ENCODE measurements around the gene MYO7B. TPM values are rescaled to one million over a fixed set of nuclear protein-coding genes. Genes with fewer than 3 reads are reported as not detected.

MYO7B gene
- total and polyA plus RNA-seq, 2 experiments from 2014 or later, result 0.06 to 0.12 TPM

DNA sequence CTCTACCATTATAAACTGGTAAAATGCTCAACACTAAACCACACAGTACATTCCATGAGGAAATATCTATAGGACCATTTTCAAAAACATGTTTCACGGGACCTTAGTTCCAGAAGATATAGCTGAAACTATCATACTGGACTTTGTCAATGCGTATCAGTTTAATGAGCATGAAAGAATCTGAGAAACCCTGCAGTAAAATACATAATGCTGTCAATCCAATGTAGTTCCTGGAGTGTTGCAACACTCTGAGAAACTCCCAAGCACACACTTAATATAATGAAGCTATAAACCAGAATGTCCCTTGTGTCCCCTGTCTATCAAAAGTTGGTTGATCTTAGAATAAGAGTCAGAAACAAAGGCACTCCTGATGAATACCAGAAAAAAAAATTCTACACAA lies 25.4 kb upstream of the MYO7B start:
- TF ChIP-seq, protein P1, sequence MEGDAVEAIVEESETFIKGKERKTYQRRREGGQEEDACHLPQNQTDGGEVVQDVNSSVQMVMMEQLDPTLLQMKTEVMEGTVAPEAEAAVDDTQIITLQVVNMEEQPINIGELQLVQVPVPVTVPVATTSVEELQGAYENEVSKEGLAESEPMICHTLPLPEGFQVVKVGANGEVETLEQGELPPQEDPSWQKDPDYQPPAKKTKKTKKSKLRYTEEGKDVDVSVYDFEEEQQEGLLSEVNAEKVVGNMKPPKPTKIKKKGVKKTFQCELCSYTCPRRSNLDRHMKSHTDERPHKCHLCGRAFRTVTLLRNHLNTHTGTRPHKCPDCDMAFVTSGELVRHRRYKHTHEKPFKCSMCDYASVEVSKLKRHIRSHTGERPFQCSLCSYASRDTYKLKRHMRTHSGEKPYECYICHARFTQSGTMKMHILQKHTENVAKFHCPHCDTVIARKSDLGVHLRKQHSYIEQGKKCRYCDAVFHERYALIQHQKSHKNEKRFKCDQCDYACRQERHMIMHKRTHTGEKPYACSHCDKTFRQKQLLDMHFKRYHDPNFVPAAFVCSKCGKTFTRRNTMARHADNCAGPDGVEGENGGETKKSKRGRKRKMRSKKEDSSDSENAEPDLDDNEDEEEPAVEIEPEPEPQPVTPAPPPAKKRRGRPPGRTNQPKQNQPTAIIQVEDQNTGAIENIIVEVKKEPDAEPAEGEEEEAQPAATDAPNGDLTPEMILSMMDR (IDR thresholded peaks at IDR 0.05; ENCODE audit: low read depth, low read length), result no peak
- peaks cover 4% of the 10 kb centered on the region for H3K36me3 ChIP-seq
- H3K27ac ChIP-seq, result no peak overlapping the region
- H3K4me1 ChIP-seq (ENCODE audit: low read depth), result peaks cover 23% of the 10 kb centered on the region
- H3K4me3 ChIP-seq, result no peak overlapping the region
- no peaks in the 10 kb centered on the region for H3K9me3 ChIP-seq (ENCODE audit: low read depth)
- DNase-seq (ENCODE audit: low read depth in 1 of 2, low spot score in 1 of 2), result no peak
- H3K27me3 ChIP-seq, result no peaks in the 10 kb centered on the region

DNA sequence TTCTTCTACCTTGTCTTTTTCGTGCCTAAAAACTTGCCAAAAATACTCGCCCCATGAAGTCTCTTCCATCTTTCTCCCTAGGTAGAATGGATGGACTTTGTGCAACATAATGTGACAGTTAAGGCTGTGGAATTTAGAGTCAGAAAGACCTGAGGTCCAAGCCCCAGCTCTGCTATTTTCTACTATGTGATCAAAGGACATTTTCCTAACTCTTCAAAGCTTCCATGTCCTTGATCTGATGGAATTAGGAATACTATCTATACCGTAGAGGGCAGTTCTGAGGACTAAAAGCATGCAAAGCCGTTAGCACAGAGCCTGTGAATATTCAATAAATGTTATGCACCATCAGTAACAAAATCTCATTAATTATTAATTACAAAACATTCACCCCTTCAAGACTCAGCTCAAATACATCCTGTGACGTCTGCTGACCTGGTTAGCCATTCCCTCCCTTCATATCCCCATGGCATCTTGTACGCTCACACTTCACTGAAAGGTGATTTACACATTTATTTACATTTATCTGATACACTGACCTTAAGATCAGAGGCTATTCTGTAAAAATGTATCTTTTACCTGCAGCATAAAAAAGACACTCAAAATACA lies 24.3 kb upstream of the MYO7B start:
- TF ChIP-seq, protein P1 (IDR thresholded peaks at IDR 0.05; ENCODE audit: low read depth, low read length), result no peak
- no peaks in the 10 kb centered on the region for H3K9me3 ChIP-seq (ENCODE audit: low read depth)
- no peak overlapping the region for H3K27ac ChIP-seq
- H3K27me3 ChIP-seq, result no peaks in the 10 kb centered on the region
- H3K36me3 ChIP-seq, result no peaks in the 10 kb centered on the region
- no peak overlapping the region for H3K4me3 ChIP-seq
- DNase-seq (ENCODE audit: low read depth in 1 of 2, low spot score in 1 of 2), result no peak
- H3K4me1 ChIP-seq (ENCODE audit: low read depth), result peaks cover 23% of the 10 kb centered on the region

- DNase-seq (ENCODE audit: low read depth in 1 of 2, low spot score in 1 of 2), result no peak
- Histone ChIP-seq H3K27me3 (no peaks in the 10 kb centered on the region), H3K9me3 (ENCODE audit: low read depth) (no peaks in the 10 kb centered on the region), H3K4me3 (no peak overlapping the region), H3K27ac (no peak overlapping the region), H3K4me1 (ENCODE audit: low read depth) (peaks cover 23% of the 10 kb centered on the region), H3K36me3 (no peaks in the 10 kb centered on the region)
- TF ChIP-seq, protein P1 (IDR thresholded peaks at IDR 0.05; ENCODE audit: low read depth, low read length), result no peak
Measured at GRCh38 chr2:127511917-127512316, 23.6 kb upstream of the MYO7B start.

DNA sequence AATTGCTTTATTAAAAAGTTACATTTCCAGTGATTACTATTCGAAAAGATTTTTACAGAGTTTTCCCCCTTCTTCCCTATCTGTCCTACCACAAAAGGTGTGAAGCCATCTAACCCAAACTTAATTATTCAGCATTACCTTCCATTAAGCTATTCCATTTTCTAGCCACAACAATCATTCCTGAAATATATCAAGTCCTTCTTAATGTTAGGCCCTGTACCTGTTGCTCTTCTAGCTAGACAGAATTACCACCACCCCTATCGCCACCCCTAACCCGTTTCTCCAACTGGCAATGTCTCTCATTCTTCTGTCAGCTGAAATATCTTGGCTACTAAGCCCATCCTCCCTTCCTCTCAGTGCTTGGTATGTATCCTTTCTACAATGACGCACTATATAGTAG lies 23.1 kb upstream of the MYO7B start:
- Histone ChIP-seq H3K27me3 (no peaks in the 10 kb centered on the region), H3K4me3 (no peak overlapping the region), H3K9me3 (ENCODE audit: low read depth) (no peaks in the 10 kb centered on the region), H3K36me3 (no peaks in the 10 kb centered on the region), H3K4me1 (ENCODE audit: low read depth) (peaks cover 23% of the 10 kb centered on the region), H3K27ac (no peak overlapping the region)
- TF ChIP-seq, protein P1 (IDR thresholded peaks at IDR 0.05; ENCODE audit: low read depth, low read length), result no peak
- DNase-seq (ENCODE audit: low read depth in 1 of 2, low spot score in 1 of 2), result no peak

DNA sequence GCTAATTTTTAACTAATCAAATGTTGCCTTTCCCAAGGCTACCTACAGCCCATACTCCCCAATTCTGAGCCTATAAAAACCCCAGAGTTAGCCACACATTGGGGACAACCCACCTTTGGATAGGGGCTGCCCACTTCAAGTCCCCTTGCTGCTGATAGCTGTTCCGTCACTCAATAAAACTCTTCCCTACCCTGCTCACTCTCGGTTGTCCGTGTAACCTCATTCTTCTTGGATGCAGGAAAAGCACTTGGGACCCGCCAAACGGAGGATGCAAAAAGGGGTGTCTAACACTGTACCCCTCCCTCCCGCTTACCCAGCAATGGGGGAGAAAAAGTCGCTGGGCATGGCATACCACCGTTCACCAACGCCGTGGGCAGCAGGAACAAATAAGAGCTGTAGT lies 21.4 kb upstream of the MYO7B start:
- Histone ChIP-seq H3K9me3 (ENCODE audit: low read depth) (no peaks in the 10 kb centered on the region), H3K4me1 (ENCODE audit: low read depth) (peaks cover 7% of the 10 kb centered on the region), H3K27me3 (no peaks in the 10 kb centered on the region), H3K36me3 (no peaks in the 10 kb centered on the region), H3K4me3 (no peak overlapping the region), H3K27ac (peak overlapping the region; percentile 65)
- TF ChIP-seq, protein P1 (IDR thresholded peaks at IDR 0.05; ENCODE audit: low read depth, low read length), result no peak
- no peak for DNase-seq (ENCODE audit: low read depth in 1 of 2, low spot score in 1 of 2)
